ENCODE measurements around the gene SYNJ1.

The SYNJ1 gene

DNA sequence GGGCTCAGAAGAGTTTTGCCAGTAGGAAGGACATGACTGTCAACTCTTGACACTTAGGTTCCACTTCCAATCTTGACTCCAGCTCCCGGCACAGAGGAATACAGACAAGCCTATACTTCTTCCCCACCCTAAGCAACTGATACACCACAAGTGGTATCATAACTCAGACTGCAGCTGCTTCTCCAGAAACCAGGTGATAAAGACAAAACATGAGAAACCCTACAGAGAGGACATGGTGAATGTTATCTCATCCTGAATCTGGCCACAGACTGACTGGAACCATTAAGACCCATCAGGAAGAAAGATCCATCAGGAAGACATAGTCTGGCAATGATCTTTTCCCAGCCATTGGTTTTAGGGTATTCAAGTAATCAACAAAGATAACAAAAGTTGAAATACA is 30.0 kb upstream of the SYNJ1 start:
- H3K27me3 ChIP-seq (ENCODE audit: insufficient read depth, poor library complexity, severe bottlenecking): no peaks in the 10 kb centered on the region
- H3K4me3 ChIP-seq (ENCODE audit: severe bottlenecking): no peak overlapping the region
- H3K9me3 ChIP-seq (ENCODE audit: severe bottlenecking): no peaks in the 10 kb centered on the region
- ATAC-seq (ENCODE audit: low read depth) (no peak), DNase-seq (ENCODE audit: low spot score) (no peak)
- H3K27ac ChIP-seq (ENCODE audit: poor library complexity, severe bottlenecking): no peak overlapping the region
- H3K36me3 ChIP-seq (ENCODE audit: low read depth): peaks cover 99% of the 10 kb centered on the region
- no peaks in the 10 kb centered on the region for H3K4me1 ChIP-seq (ENCODE audit: insufficient read depth, poor library complexity, severe bottlenecking)
- TF ChIP-seq CTCF (IDR thresholded peaks at IDR 0.05; ENCODE audit: poor library complexity, severe bottlenecking): no peak

- Histone ChIP-seq H3K36me3 (ENCODE audit: low read depth) (peaks cover 98% of the 10 kb centered on the region), H3K27me3 (ENCODE audit: insufficient read depth, poor library complexity, severe bottlenecking) (no peaks in the 10 kb centered on the region), H3K27ac (ENCODE audit: poor library complexity, severe bottlenecking) (no peak overlapping the region), H3K9me3 (ENCODE audit: severe bottlenecking) (no peaks in the 10 kb centered on the region), H3K4me3 (ENCODE audit: severe bottlenecking) (no peak overlapping the region), H3K4me1 (ENCODE audit: insufficient read depth, poor library complexity, severe bottlenecking) (no peaks in the 10 kb centered on the region)
- no peak for ATAC-seq (ENCODE audit: low read depth)
- no peak for TF ChIP-seq CTCF (IDR thresholded peaks at IDR 0.05; ENCODE audit: poor library complexity, severe bottlenecking)
- DNase-seq (ENCODE audit: low spot score): no peak
These were observed 28.3 kb upstream of the SYNJ1 start for GRCh38 chr21:32756096-32756495.

GRCh38 chr21:32753818-32754585 is 26.2 kb upstream of the SYNJ1 start:
- Histone ChIP-seq H3K9me3 (ENCODE audit: severe bottlenecking) (no peaks in the 10 kb centered on the region), H3K4me1 (ENCODE audit: insufficient read depth, poor library complexity, severe bottlenecking) (no peaks in the 10 kb centered on the region), H3K27me3 (ENCODE audit: insufficient read depth, poor library complexity, severe bottlenecking) (no peaks in the 10 kb centered on the region), H3K4me3 (ENCODE audit: severe bottlenecking) (no peak overlapping the region), H3K36me3 (ENCODE audit: low read depth) (peaks cover 96% of the 10 kb centered on the region), H3K27ac (ENCODE audit: poor library complexity, severe bottlenecking) (no peak overlapping the region)
- DNase-seq (ENCODE audit: low spot score) (no peak), ATAC-seq (ENCODE audit: low read depth) (no peak; the same call in 2 of the 3 replicates)
- no peak for TF ChIP-seq CTCF (IDR thresholded peaks at IDR 0.05; ENCODE audit: poor library complexity, severe bottlenecking)

GRCh38 chr21:32750405-32750804 is 22.6 kb upstream of the SYNJ1 start:
- Histone ChIP-seq H3K9me3 (ENCODE audit: severe bottlenecking) (no peaks in the 10 kb centered on the region), H3K4me3 (ENCODE audit: severe bottlenecking) (no peak overlapping the region), H3K4me1 (ENCODE audit: insufficient read depth, poor library complexity, severe bottlenecking) (no peaks in the 10 kb centered on the region), H3K36me3 (ENCODE audit: low read depth) (peaks cover 94% of the 10 kb centered on the region), H3K27ac (ENCODE audit: poor library complexity, severe bottlenecking) (no peak overlapping the region), H3K27me3 (ENCODE audit: insufficient read depth, poor library complexity, severe bottlenecking) (no peaks in the 10 kb centered on the region)
- DNase-seq (ENCODE audit: low spot score): no peak
- ATAC-seq (ENCODE audit: low read depth): no peak
- TF ChIP-seq CTCF (IDR thresholded peaks at IDR 0.05; ENCODE audit: poor library complexity, severe bottlenecking): no peak

DNA sequence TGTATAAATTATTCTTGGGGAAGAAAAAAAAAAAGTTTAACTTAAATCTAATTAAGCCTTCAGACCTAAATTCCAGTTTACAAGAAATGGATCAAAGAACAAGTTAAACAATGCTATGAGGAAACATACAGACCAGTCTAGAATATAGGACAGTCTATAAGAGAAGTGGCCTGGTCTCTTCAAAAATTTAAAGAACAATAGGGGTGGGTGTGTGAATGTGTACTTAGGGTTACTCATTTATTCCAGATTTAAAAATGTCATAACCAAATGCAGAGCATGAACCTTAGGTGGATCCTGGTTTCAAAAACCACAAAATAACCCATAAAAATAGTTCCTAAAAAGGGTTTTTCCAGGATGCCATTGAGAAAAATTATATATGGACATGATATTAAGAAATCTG is 21.8 kb upstream of the SYNJ1 start:
- Histone ChIP-seq H3K27me3 (ENCODE audit: insufficient read depth, poor library complexity, severe bottlenecking) (no peaks in the 10 kb centered on the region), H3K9me3 (ENCODE audit: severe bottlenecking) (no peaks in the 10 kb centered on the region), H3K4me3 (ENCODE audit: severe bottlenecking) (no peak overlapping the region), H3K4me1 (ENCODE audit: insufficient read depth, poor library complexity, severe bottlenecking) (no peaks in the 10 kb centered on the region), H3K36me3 (ENCODE audit: low read depth) (peaks cover 94% of the 10 kb centered on the region), H3K27ac (ENCODE audit: poor library complexity, severe bottlenecking) (no peak overlapping the region)
- TF ChIP-seq CTCF (IDR thresholded peaks at IDR 0.05; ENCODE audit: poor library complexity, severe bottlenecking): no peak
- no peak for ATAC-seq (ENCODE audit: low read depth)
- DNase-seq (ENCODE audit: low spot score): no peak

Measured in RWPE2 (cell line).